Thoracic aorta (tissue), 2 donors: ENCODE measurements around the gene CCR7. TPM values are rescaled to one million over a fixed set of nuclear protein-coding genes. Genes with fewer than 3 reads are reported as not detected.

Source experiments
- ATAC-seq: fragments of 150-250 bp; one replicate; pipeline ENCODE4 v1.8.0; 2017; ENCODE audit warnings: low read depth; ENCODE audit not compliant: insufficient number of reproducible peaks, low FRiP score
- DNase-seq: peaks from one replicate; pipeline ENCODE4 v3.0.0-alpha.2; 2020; ENCODE audit warnings: low spot score
- H3K27ac ChIP-seq, 2 donors: fragments of 200-600 bp; sonication (generic); 1 replicate in 1 of 2; 2 replicates in 1 of 2; pipeline ENCODE4 v1.5.1; 2016; ENCODE audit warnings: mild to moderate bottlenecking in 2 of 2, moderate library complexity in 2 of 2
- H3K27me3 ChIP-seq: fragments of 200-600 bp; sonication (generic); replicated peaks from 2 replicates; pipeline ENCODE4 v1.6.0; 2016; ENCODE audit warnings: mild to moderate bottlenecking; ENCODE audit not compliant: insufficient read depth
- H3K36me3 ChIP-seq: fragments of 200-600 bp; sonication (generic); one replicate; pipeline ENCODE4 v1.5.1; 2016
- H3K4me1 ChIP-seq, 2 donors: fragments of 200-600 bp; sonication (generic); 1 replicate in 1 of 2; 2 replicates in 1 of 2; pipeline versions ENCODE4 v1.5.1 to v1.6.0; 2016; ENCODE audit warnings: low read depth in 2 of 2, mild to moderate bottlenecking in 1 of 2; ENCODE audit not compliant: control insufficient read depth in 1 of 2
- H3K4me3 ChIP-seq: fragments of 200-600 bp; sonication (generic); 2 replicates; pipeline ENCODE4 v1.5.1; 2016; ENCODE audit warnings: mild to moderate bottlenecking
- H3K9me3 ChIP-seq: fragments of 200-600 bp; sonication (generic); 2 replicates; pipeline ENCODE4 v1.5.1; 2016
- total RNA-seq, 2 donors: library from RNA; depleted of rRNA; stranded (reverse); fragments of >200 nt; gene quantifications; one replicate each; pipeline versions ENCODE4 v1.1.0 to v1.2.3, GENCODE V29; 2016
- TF ChIP-seq, protein P1 (sequence below): fragments of 200-600 bp; sonication (generic); IDR thresholded peaks from one replicate; pipeline ENCODE4 v1.5.1; 2019; ENCODE audit warnings: antibody characterized with exemption

Gene CCR7
- total RNA-seq, 2 donors from 2014 or later: not detected

DNA sequence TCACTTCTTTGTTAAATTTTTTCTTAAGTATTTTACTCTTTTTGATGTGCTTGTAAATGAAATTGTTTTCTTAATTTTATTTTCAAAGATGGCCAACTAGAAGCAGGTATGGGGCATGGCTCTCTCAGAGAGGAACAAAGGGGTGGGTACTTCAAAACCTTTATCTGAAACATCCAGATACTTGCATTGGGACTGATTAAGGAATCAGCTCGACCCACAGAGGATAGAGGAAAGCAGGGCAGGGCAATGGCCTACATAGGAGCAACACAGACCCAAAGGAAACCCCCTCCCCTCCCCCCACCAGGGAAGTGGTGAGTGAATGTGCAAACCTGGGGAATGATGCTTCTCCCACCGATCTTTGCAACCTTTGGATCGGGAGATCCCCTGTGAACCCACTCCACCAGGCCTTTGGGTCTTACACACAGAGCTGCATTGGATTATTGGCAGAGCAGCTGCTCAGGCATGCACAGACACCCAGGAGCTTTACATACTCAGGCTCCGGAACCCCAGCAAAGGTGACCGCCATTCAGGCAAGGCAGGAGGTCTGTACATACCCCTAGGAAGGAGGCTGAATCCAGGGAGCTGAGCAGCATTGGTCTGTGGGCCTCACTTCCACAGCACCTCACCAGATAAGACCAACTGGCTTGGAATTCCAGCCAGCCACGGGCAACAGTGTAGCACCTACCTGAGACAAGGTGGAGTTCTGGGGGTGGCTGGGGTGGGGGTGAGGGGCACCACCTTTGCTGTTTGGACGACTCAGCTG is 3.0 kb upstream of the CCR7 start:
- Histone ChIP-seq H3K27ac (no peak overlapping the region), H3K36me3 (no peaks in the 10 kb centered on the region), H3K4me3 (no peak overlapping the region), H3K4me1 (no peaks in the 10 kb centered on the region), H3K9me3 (no peaks in the 10 kb centered on the region), H3K27me3 (no peaks in the 10 kb centered on the region)
- DNase-seq (no peak), ATAC-seq (no peak)
- TF ChIP-seq, protein P1, sequence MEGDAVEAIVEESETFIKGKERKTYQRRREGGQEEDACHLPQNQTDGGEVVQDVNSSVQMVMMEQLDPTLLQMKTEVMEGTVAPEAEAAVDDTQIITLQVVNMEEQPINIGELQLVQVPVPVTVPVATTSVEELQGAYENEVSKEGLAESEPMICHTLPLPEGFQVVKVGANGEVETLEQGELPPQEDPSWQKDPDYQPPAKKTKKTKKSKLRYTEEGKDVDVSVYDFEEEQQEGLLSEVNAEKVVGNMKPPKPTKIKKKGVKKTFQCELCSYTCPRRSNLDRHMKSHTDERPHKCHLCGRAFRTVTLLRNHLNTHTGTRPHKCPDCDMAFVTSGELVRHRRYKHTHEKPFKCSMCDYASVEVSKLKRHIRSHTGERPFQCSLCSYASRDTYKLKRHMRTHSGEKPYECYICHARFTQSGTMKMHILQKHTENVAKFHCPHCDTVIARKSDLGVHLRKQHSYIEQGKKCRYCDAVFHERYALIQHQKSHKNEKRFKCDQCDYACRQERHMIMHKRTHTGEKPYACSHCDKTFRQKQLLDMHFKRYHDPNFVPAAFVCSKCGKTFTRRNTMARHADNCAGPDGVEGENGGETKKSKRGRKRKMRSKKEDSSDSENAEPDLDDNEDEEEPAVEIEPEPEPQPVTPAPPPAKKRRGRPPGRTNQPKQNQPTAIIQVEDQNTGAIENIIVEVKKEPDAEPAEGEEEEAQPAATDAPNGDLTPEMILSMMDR: no peak

DNA sequence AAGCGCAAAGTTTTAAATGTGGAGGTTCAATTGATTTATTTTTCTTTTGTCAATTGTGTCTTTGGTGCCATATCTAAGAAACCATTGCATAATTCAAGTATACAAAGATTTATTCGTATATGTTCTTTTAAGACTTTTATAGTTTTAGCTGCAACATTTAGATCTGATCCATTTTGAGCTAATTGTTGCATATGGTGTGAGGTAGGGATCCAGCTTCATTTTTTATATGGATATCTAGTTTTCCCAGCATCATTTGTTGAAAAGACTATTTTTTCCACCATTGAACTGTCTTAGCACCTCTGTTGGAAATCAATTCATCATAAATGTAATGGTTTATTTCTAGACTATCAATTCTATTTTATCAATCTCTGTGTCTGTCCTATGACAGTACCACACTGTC is 2.1 kb upstream of the CCR7 start:
- Histone ChIP-seq H3K27ac (no peak overlapping the region), H3K9me3 (no peaks in the 10 kb centered on the region), H3K4me3 (no peak overlapping the region), H3K36me3 (no peaks in the 10 kb centered on the region), H3K4me1 (no peaks in the 10 kb centered on the region), H3K27me3 (no peaks in the 10 kb centered on the region)
- TF ChIP-seq, protein P1: no peak
- ATAC-seq (no peak), DNase-seq (no peak)

DNA sequence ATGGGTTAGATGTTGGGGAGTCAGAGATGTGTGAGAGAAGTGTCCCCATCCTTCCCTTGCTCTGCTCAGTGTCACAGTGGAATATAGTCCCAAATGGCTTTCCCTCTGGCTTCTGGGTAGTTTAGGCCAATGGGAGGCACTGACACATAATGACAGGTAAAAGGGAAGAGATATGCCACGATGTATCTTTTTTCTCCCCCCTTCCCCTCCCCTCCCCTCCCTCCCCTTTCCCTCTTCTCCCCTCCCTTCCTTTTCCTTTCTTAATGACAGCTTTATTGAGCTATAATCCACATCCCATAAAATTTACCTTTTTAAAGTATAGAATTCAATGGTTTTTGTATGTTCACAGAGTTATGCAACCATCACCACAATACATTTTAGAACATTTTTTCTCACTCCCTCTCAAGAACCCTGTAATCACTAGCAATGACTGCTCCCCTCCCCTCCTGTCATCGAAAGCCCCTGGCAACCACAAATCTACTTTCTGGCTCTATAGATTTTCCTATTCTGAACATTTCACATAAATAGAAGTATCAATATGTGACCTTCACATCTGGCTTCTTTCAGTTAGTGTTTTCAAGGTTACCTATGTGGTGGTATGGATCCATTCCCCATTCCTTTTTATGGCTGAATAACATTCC is 617 bp upstream of the CCR7 start:
- ATAC-seq: no peak
- Histone ChIP-seq H3K27ac (no peak overlapping the region), H3K4me3 (no peak overlapping the region), H3K4me1 (no peaks in the 10 kb centered on the region), H3K36me3 (no peaks in the 10 kb centered on the region), H3K27me3 (no peaks in the 10 kb centered on the region), H3K9me3 (no peaks in the 10 kb centered on the region)
- no peak for DNase-seq
- TF ChIP-seq, protein P1: no peak

DNA sequence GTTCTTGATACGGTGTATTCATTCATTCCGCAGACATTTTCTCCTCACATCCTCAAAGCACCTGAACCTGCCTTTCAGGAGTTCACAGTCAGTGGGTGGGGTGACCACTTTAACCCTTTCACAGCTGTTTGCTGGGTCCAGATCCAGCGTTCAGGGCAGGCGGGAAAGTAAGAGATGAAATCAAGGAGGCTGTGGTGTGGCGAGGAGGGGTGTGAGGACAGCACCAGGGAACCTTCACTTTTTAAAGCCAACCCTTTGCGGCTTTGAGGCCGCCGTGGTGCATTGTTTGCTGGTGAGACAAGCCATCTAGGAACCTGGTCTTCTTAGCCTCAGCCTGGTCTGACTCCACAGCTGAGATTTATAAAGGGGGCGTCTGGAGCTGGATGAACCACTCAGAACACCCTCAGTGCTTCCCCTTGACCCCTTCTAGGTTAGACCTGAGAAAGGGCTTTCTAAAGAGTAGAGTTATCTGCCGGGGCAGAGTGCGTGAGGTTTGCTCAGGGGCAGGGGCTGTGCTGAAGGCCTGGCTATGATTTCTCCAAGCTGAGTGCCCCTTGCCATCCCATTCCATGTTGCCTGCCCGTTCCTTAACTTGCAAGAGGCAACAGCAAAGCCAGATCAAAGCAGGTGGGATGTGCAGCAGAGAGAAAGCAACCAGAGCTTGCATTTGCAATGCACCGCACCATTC is 933 bp downstream of the CCR7 start:
- Histone ChIP-seq H3K9me3 (no peaks in the 10 kb centered on the region), H3K4me3 (no peak overlapping the region), H3K27ac (no peak overlapping the region), H3K27me3 (no peaks in the 10 kb centered on the region), H3K4me1 (peaks cover 0 to 5% of the 10 kb centered on the region in 2 donors), H3K36me3 (no peaks in the 10 kb centered on the region)
- TF ChIP-seq, protein P1: no peak
- no peak for ATAC-seq
- DNase-seq: no peak
